ENCODE measurements around the gene NHS.

Gene NHS

GRCh38 chrX:17527922-17528321, 152.9 kb downstream of the NHS start:
- H3K36me3 ChIP-seq (ENCODE audit: insufficient read depth, low read length), result no peaks in the 10 kb centered on the region
- H4K20me1 ChIP-seq (ENCODE audit: insufficient read depth, low read length), result no peaks in the 10 kb centered on the region
- no peak overlapping the region for H3K27ac ChIP-seq (ENCODE audit: low read depth, low read length, poor library complexity, severe bottlenecking)
- no peaks in the 10 kb centered on the region for H3K79me2 ChIP-seq (ENCODE audit: insufficient read depth, low read length)
- no peaks in the 10 kb centered on the region for H3K9me2 ChIP-seq (ENCODE audit: low read depth, low read length)
- no peak overlapping the region for H3K4me2 ChIP-seq (ENCODE audit: low read length)
- TF ChIP-seq, protein P1, sequence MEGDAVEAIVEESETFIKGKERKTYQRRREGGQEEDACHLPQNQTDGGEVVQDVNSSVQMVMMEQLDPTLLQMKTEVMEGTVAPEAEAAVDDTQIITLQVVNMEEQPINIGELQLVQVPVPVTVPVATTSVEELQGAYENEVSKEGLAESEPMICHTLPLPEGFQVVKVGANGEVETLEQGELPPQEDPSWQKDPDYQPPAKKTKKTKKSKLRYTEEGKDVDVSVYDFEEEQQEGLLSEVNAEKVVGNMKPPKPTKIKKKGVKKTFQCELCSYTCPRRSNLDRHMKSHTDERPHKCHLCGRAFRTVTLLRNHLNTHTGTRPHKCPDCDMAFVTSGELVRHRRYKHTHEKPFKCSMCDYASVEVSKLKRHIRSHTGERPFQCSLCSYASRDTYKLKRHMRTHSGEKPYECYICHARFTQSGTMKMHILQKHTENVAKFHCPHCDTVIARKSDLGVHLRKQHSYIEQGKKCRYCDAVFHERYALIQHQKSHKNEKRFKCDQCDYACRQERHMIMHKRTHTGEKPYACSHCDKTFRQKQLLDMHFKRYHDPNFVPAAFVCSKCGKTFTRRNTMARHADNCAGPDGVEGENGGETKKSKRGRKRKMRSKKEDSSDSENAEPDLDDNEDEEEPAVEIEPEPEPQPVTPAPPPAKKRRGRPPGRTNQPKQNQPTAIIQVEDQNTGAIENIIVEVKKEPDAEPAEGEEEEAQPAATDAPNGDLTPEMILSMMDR (IDR thresholded peaks at IDR 0.05; ENCODE audit: low read length), result no peak
- no peak for TF ChIP-seq EZH2 (IDR thresholded peaks at IDR 0.05; ENCODE audit: borderline replicate concordance, low read length)
- H3K4me3 ChIP-seq (ENCODE audit: low read depth, low read length, poor library complexity, severe bottlenecking), result no peak overlapping the region
- H3K27me3 ChIP-seq (ENCODE audit: insufficient read depth, low read length), result no peaks in the 10 kb centered on the region
- no peaks in the 10 kb centered on the region for H3F3A ChIP-seq (ENCODE audit: insufficient read depth, low read length)
- no peak overlapping the region for H3K9ac ChIP-seq (ENCODE audit: low read length)
- H3K9me3 ChIP-seq (ENCODE audit: low read length), result no peaks in the 10 kb centered on the region
- no peaks in the 10 kb centered on the region for H3K4me1 ChIP-seq (ENCODE audit: insufficient read depth, low read length, severe bottlenecking)
- no peak overlapping the region for H2AFZ ChIP-seq (ENCODE audit: low read length)

- H3K9ac ChIP-seq (ENCODE audit: low read length), result no peak overlapping the region
- no peaks in the 10 kb centered on the region for H3F3A ChIP-seq (ENCODE audit: insufficient read depth, low read length)
- H3K79me2 ChIP-seq (ENCODE audit: insufficient read depth, low read length), result no peaks in the 10 kb centered on the region
- H3K9me3 ChIP-seq (ENCODE audit: low read length), result no peaks in the 10 kb centered on the region
- no peaks in the 10 kb centered on the region for H3K27me3 ChIP-seq (ENCODE audit: insufficient read depth, low read length)
- TF ChIP-seq, protein P1 (IDR thresholded peaks at IDR 0.05; ENCODE audit: low read length), result no peak
- TF ChIP-seq EZH2 (IDR thresholded peaks at IDR 0.05; ENCODE audit: borderline replicate concordance, low read length), result no peak
- no peaks in the 10 kb centered on the region for H3K9me2 ChIP-seq (ENCODE audit: low read depth, low read length)
- no peak overlapping the region for H2AFZ ChIP-seq (ENCODE audit: low read length)
- no peaks in the 10 kb centered on the region for H3K4me1 ChIP-seq (ENCODE audit: insufficient read depth, low read length, severe bottlenecking)
- H3K36me3 ChIP-seq (ENCODE audit: insufficient read depth, low read length), result no peaks in the 10 kb centered on the region
- H4K20me1 ChIP-seq (ENCODE audit: insufficient read depth, low read length), result no peaks in the 10 kb centered on the region
- H3K4me3 ChIP-seq (ENCODE audit: low read depth, low read length, poor library complexity, severe bottlenecking), result no peak overlapping the region
- no peak overlapping the region for H3K4me2 ChIP-seq (ENCODE audit: low read length)
- no peak overlapping the region for H3K27ac ChIP-seq (ENCODE audit: low read depth, low read length, poor library complexity, severe bottlenecking)
These were observed 154.2 kb downstream of the NHS start for GRCh38 chrX:17529151-17529745.

GRCh38 chrX:17531500-17531899, 156.5 kb downstream of the NHS start:
- no peaks in the 10 kb centered on the region for H4K20me1 ChIP-seq (ENCODE audit: insufficient read depth, low read length)
- no peaks in the 10 kb centered on the region for H3F3A ChIP-seq (ENCODE audit: insufficient read depth, low read length)
- TF ChIP-seq, protein P1 (IDR thresholded peaks at IDR 0.05; ENCODE audit: low read length), result no peak
- no peak for TF ChIP-seq EZH2 (IDR thresholded peaks at IDR 0.05; ENCODE audit: borderline replicate concordance, low read length)
- H3K4me2 ChIP-seq (ENCODE audit: low read length), result no peak overlapping the region
- no peaks in the 10 kb centered on the region for H3K36me3 ChIP-seq (ENCODE audit: insufficient read depth, low read length)
- H3K4me3 ChIP-seq (ENCODE audit: low read depth, low read length, poor library complexity, severe bottlenecking), result no peak overlapping the region
- no peaks in the 10 kb centered on the region for H3K27me3 ChIP-seq (ENCODE audit: insufficient read depth, low read length)
- H2AFZ ChIP-seq (ENCODE audit: low read length), result no peak overlapping the region
- no peaks in the 10 kb centered on the region for H3K9me2 ChIP-seq (ENCODE audit: low read depth, low read length)
- H3K9ac ChIP-seq (ENCODE audit: low read length), result no peak overlapping the region
- H3K4me1 ChIP-seq (ENCODE audit: insufficient read depth, low read length, severe bottlenecking), result no peaks in the 10 kb centered on the region
- H3K27ac ChIP-seq (ENCODE audit: low read depth, low read length, poor library complexity, severe bottlenecking), result no peak overlapping the region
- no peaks in the 10 kb centered on the region for H3K79me2 ChIP-seq (ENCODE audit: insufficient read depth, low read length)
- no peaks in the 10 kb centered on the region for H3K9me3 ChIP-seq (ENCODE audit: low read length)

Data from OCI-LY1 (cell line).